ENCODE results near the gene UPK1B. TPM values are rescaled to one million over a fixed set of nuclear protein-coding genes. Genes with fewer than 3 reads are reported as not detected.

Gene UPK1B
- total and polyA plus RNA-seq, 9 of the 15 experiments (the other 6 are each of a cell fraction or from before 2014, with no cell fraction given), result 0.22 to 1.2 (median 0.51) TPM

DNA sequence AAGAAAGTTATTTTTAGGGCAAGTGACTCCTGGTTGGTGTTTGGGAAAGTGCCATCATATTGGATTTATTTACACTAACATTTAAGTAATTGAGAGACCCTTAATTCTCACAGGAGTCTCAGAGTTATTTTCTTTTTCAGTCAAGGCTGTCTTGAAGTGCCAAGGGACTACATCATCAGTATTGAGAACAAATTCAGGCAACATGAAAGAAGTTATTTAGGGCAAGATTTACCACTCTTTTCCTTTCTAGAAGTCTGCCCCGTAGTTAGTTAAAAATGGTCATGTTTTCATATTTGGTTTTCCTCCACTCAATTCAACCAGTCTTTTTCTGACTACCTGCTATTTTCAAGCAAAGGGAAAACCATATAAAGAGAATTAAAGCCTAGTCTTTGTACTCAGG is 61.2 kb downstream of the UPK1B start:
- Histone ChIP-seq H3K27me3 (ENCODE audit: control insufficient read depth in 2 of 2, insufficient read depth in 2 of 2, low read length in 2 of 2) (no peaks in the 10 kb centered on the region), H4K20me1 (replicated peaks; ENCODE audit: control insufficient read depth, insufficient read depth, low read length) (no peaks in the 10 kb centered on the region), H3K27ac (ENCODE audit: extremely low read depth, low read depth, low read length) (no peak overlapping the region), H3K9me3 (replicated peaks; ENCODE audit: control insufficient read depth, insufficient read depth, low read depth, low read length) (no peaks in the 10 kb centered on the region), H3K36me3 (ENCODE audit: control insufficient read depth, insufficient read depth, low read length) (peaks cover 48% of the 10 kb centered on the region; the same call in 2 of the 3 replicates), H3K4me3 (no peak overlapping the region), H2AFZ (ENCODE audit: low read depth, low read length) (no peak overlapping the region), H3K4me2 (ENCODE audit: insufficient read depth, low read length) (no peak overlapping the region), H3K79me2 (ENCODE audit: control insufficient read depth, insufficient read depth, low read length) (peaks cover 20% of the 10 kb centered on the region), H3K9me1 (ENCODE audit: control insufficient read depth, insufficient read depth, low read length) (no peaks in the 10 kb centered on the region), H3K9ac (ENCODE audit: insufficient read depth in 1 of 2, low read depth in 2 of 2, low read length in 2 of 2) (no peak overlapping the region), H3K4me1 (replicated peaks in 1 of 2; ENCODE audit: control insufficient read depth in 2 of 2, insufficient read depth in 2 of 2, low read length in 2 of 2) (peaks cover 0 to 1% of the 10 kb centered on the region in 2 experiments; a peak in 3 of 5 replicates)
- FAIRE-seq (no peak), ATAC-seq (no peak), DNase-seq (ENCODE audit: extremely low read depth in 1 of 4, low spot score in 3 of 4) (no peak)
- in situ Hi-C loops (cut with MboI), result loop anchor here (25.0 kb wide), 1 partner anchor 347 kb away; no protein-coding TSS in a partner anchor
- ChIA-PET CTCF (ENCODE audit: low intra/inter-chr PET ratio) (no interaction called here), POLR2A (no interaction called here)
- BruUV-seq (replicated peaks), result no TSS peak
- 100% methylated on average over 1 of the region's 1 CpG for WGBS (ENCODE audit: insufficient coverage, low coverage, missing lambda C conversion rate)
- intact Hi-C loops (cut with micrococcal nuclease), result no loop called here
- no peak for TF ChIP-seq CEBPG (CRISPR knock-in tag; IDR thresholded peaks at IDR 0.05)
- TF ChIP-seq CEBPG (tag; conservative IDR thresholded peaks at IDR 0.05 in 1 of 2, IDR thresholded peaks at IDR 0.05 in 1 of 2), result no peak
- no peak for TF ChIP-seq PYGO2 (tag; IDR thresholded peaks at IDR 0.05)
- TF ChIP-seq NFATC3 (IDR thresholded peaks at IDR 0.05), result no peak
- TF ChIP-seq E2F4 (CRISPR knock-in tag; IDR thresholded peaks at IDR 0.05; ENCODE audit: low read depth), result no peak
- no peak for TF ChIP-seq RNF2 (IDR thresholded peaks at IDR 0.05)
- TF ChIP-seq SRSF7 (optimal IDR thresholded peaks at IDR 0.05; ENCODE audit: low read depth, low read length), result no peak
- TF ChIP-seq NR0B1 (IDR thresholded peaks at IDR 0.05; ENCODE audit: partially characterized antibody), result no peak
- TF ChIP-seq FOXJ2 (tag; IDR thresholded peaks at IDR 0.05), result no peak
- TF ChIP-seq CHCHD3 (CRISPR knock-in tag; IDR thresholded peaks at IDR 0.05), result no peak
- TF ChIP-seq CREB3 (tag; conservative IDR thresholded peaks at IDR 0.05; ENCODE audit: low read depth), result no peak
- no peak for TF ChIP-seq PRPF4 (IDR thresholded peaks at IDR 0.05; ENCODE audit: insufficient read depth, low read depth, low read length, poor library complexity, severe bottlenecking)
- TF ChIP-seq VEZF1 (CRISPR knock-in tag; IDR thresholded peaks at IDR 0.05), result no peak
- TF ChIP-seq MTA2 (IDR thresholded peaks at IDR 0.05; ENCODE audit: low read depth), result no peak
- no peak for TF ChIP-seq KLF13 (tag; IDR thresholded peaks at IDR 0.05; ENCODE audit: borderline replicate concordance, low read depth)
- no peak for TF ChIP-seq FOXK2 (conservative IDR thresholded peaks at IDR 0.05 in 1 of 2, IDR thresholded peaks at IDR 0.05 in 1 of 2; ENCODE audit: low read depth in 2 of 2)
- TF ChIP-seq HNRNPL (IDR thresholded peaks at IDR 0.05; ENCODE audit: low read depth, low read length), result no peak
- no peak for TF ChIP-seq WHSC1 (IDR thresholded peaks at IDR 0.05; ENCODE audit: low read length)
- TF ChIP-seq CHD1 (IDR thresholded peaks at IDR 0.05; ENCODE audit: low read length), result no peak
